ENCODE measurements around the gene PDK2. TPM values are rescaled to one million over a fixed set of nuclear protein-coding genes. Genes with fewer than 3 reads are reported as not detected.

Gene PDK2
- total and polyA plus RNA-seq, 2 experiments from 2014 or later: 12.0 to 15.9 TPM

GRCh38 chr17:50107790-50108414, 12.8 kb downstream of the PDK2 start (continued):
- TF ChIP-seq JUNB (IDR thresholded peaks at IDR 0.05; ENCODE audit: unreplicated experiment) (no peak), ETS1 (IDR thresholded peaks at IDR 0.05) (no peak), ZNF331 (CRISPR knock-in tag; IDR thresholded peaks at IDR 0.05; ENCODE audit: low read depth) (no peak), ZNF114 (CRISPR knock-in tag; IDR thresholded peaks at IDR 0.05) (no peak), EZH2phosphoT487 (IDR thresholded peaks at IDR 0.05; ENCODE audit: unreplicated experiment) (no peak), CTCF (conservative IDR thresholded peaks at IDR 0.05; ENCODE audit: low read depth in 2 of 2) (no peak), NANOG (IDR thresholded peaks at IDR 0.05; ENCODE audit: borderline replicate concordance) (no peak)

- H3K27ac Mint-ChIP-seq: no peak overlapping the region
- no peak overlapping the region for H3K27ac ChIP-seq (ENCODE audit: low read depth)
Observed at GRCh38 chr17:50108556-50108955, 13.4 kb downstream of the PDK2 start.

GRCh38 chr17:50109207-50109606, 14.1 kb downstream of the PDK2 start:
- Histone ChIP-seq H3K4me1 (ENCODE audit: insufficient read depth) (peaks cover 5% of the 10 kb centered on the region; the same call in 1 of the 2 replicates), H3F3A (replicated peaks; ENCODE audit: low read depth) (no peaks in the 10 kb centered on the region), H3K4me3 (no peak overlapping the region), H3K27me3 (ENCODE audit: insufficient read depth) (no peaks in the 10 kb centered on the region; the same call in 1 of the 2 replicates), H3K4me2 (no peak overlapping the region), H3K9me2 (ENCODE audit: insufficient read depth) (no peaks in the 10 kb centered on the region), H3K79me2 (replicated peaks; ENCODE audit: insufficient read depth) (no peaks in the 10 kb centered on the region), H2AFZ (no peak overlapping the region), H3K27ac (ENCODE audit: low read depth) (no peak overlapping the region), H3K36me3 (ENCODE audit: insufficient read depth) (no peaks in the 10 kb centered on the region), H4K20me1 (replicated peaks; ENCODE audit: insufficient read depth) (no peaks in the 10 kb centered on the region)
- Mint-ChIP-seq H3K27ac (no peak overlapping the region), H3K27me3 (ENCODE audit: insufficient read depth, low read depth, poor library complexity) (peaks cover 15% of the 10 kb centered on the region), H3K4me3 (no peak overlapping the region), H3K36me3 (ENCODE audit: low read depth) (no peaks in the 10 kb centered on the region; the same call in 1 of the 3 replicates), H3K4me1 (no peaks in the 10 kb centered on the region; the same call in 1 of the 3 replicates), H3K9me3 (no peaks in the 10 kb centered on the region)
- DNase-seq (ENCODE audit: low spot score) (no peak), ATAC-seq (no peak)
- TF ChIP-seq ZNF114 (CRISPR knock-in tag; IDR thresholded peaks at IDR 0.05): no peak
- no peak for TF ChIP-seq CTCF (conservative IDR thresholded peaks at IDR 0.05; ENCODE audit: low read depth in 2 of 2)
- TF ChIP-seq EZH2 (IDR thresholded peaks at IDR 0.05; ENCODE audit: low read depth, unreplicated experiment): no peak
- no peak for TF ChIP-seq CREB1 (CRISPR knock-in tag; IDR thresholded peaks at IDR 0.05; ENCODE audit: low read depth)
- TF ChIP-seq NANOG (IDR thresholded peaks at IDR 0.05; ENCODE audit: borderline replicate concordance): no peak

More at GRCh38 chr17:50108556-50108955, 13.4 kb downstream of the PDK2 start:
- Histone ChIP-seq H3K79me2 (replicated peaks; ENCODE audit: insufficient read depth) (no peaks in the 10 kb centered on the region), H3K4me3 (no peak overlapping the region), H3K4me2 (no peak overlapping the region), H4K20me1 (replicated peaks; ENCODE audit: insufficient read depth) (no peaks in the 10 kb centered on the region), H3K4me1 (ENCODE audit: insufficient read depth) (peaks cover 5% of the 10 kb centered on the region; the same call in 1 of the 2 replicates), H3K36me3 (ENCODE audit: insufficient read depth) (no peaks in the 10 kb centered on the region), H2AFZ (no peak overlapping the region), H3F3A (replicated peaks; ENCODE audit: low read depth) (no peaks in the 10 kb centered on the region), H3K9me2 (ENCODE audit: insufficient read depth) (no peaks in the 10 kb centered on the region), H3K27me3 (ENCODE audit: insufficient read depth) (no peaks in the 10 kb centered on the region; the same call in 1 of the 2 replicates)
- no peaks in the 10 kb centered on the region; the same call in 1 of the 3 replicates for H3K36me3 Mint-ChIP-seq (ENCODE audit: low read depth)
- H3K27me3 Mint-ChIP-seq (ENCODE audit: insufficient read depth, low read depth, poor library complexity): peaks cover 11% of the 10 kb centered on the region
- H3K4me1 Mint-ChIP-seq: no peaks in the 10 kb centered on the region; the same call in 1 of the 3 replicates
- H3K4me3 Mint-ChIP-seq: no peak overlapping the region; the same call in 2 of the 3 replicates
- no peak for TF ChIP-seq NANOG (IDR thresholded peaks at IDR 0.05; ENCODE audit: borderline replicate concordance)
- ATAC-seq (no peak), DNase-seq (ENCODE audit: low spot score) (no peak)
- H3K9me3 Mint-ChIP-seq: no peaks in the 10 kb centered on the region
